GM12878 (cell line): Measurements from ENCODE around the gene ZSCAN10. TPM values are rescaled to one million over a fixed set of nuclear protein-coding genes. Genes with fewer than 3 reads are reported as not detected.

Source experiments
- ATAC-seq: fragments of 200-7000 bp; cut with Tn5 transposase; 3 replicates; pipeline ENCODE4 v1.9.1; 2020; ENCODE audit warnings: mild to moderate bottlenecking, moderate library complexity
- BruUV-seq: library from RNA; stranded (reverse); fragments of 400-500 nt; replicated peaks from 2 replicates; lab custom pipeline; 2021; lab: Mats Ljungman, UMichigan
- CTCF ChIA-PET: fragments of 300-600 bp; sonication (Branson Sonifier 250); formaldehyde crosslinking; extraction: SDS; loops from one replicate; lab custom pipeline; 2021; ENCODE audit warnings: inconsistent platforms; lab: Yijun Ruan, JAX
- POLR2A ChIA-PET: fragments of 350-600 bp; formaldehyde crosslinking; extraction: SDS; loops from one replicate; lab custom pipeline; 2021; ENCODE audit warnings: inconsistent platforms; lab: Charles Lee
- RAD21 ChIA-PET: fragments of 300-600 bp; sonication (Branson Sonifier 250); formaldehyde crosslinking; loops from one replicate; lab custom pipeline; 2023; ENCODE audit warnings: antibody characterized with exemption; ENCODE audit not compliant: unreplicated experiment; lab: Charles Lee
- SMC1A ChIA-PET: fragments of 300-600 bp; sonication (Branson Sonifier 250); formaldehyde crosslinking; loops from one replicate; lab custom pipeline; 2023; ENCODE audit not compliant: unreplicated experiment, uncharacterized antibody; lab: Charles Lee
- DNase-seq: peaks from one replicate; pipeline ENCODE4 v3.0.0-alpha.2; 2011; ENCODE audit warnings: low read depth, low spot score
- FAIRE-seq: peaks from 3 replicates; lab custom pipeline; 2011; peaks lifted over from hg19 to GRCh38; lab: Jason Lieb, UNC
- H2AFZ ChIP-seq: 2 replicates; pipeline ENCODE4 v1.6.0; 2011; ENCODE audit warnings: low read depth, low read length, control low read depth; ENCODE audit not compliant: control insufficient read depth
- H3K27ac ChIP-seq: 2 replicates; pipeline ENCODE4 v1.5.1; 2011; ENCODE audit warnings: control low read depth; ENCODE audit not compliant: control insufficient read depth, insufficient read depth
- H3K27me3 ChIP-seq, 2 experiments: replicated peaks in 1 of 2; 2 replicates each; pipeline versions ENCODE4 v1.6.0 to v1.6.1; 2011; ENCODE audit warnings: low read length in 1 of 2; ENCODE audit not compliant: control insufficient read depth in 2 of 2, insufficient read depth in 2 of 2
- H3K36me3 ChIP-seq, 2 experiments: 2 replicates each; pipeline ENCODE4 v1.5.1; 2011; ENCODE audit warnings: low read length in 1 of 2; ENCODE audit not compliant: control insufficient read depth in 2 of 2, insufficient read depth in 2 of 2
- H3K4me1 ChIP-seq: 2 replicates; pipeline ENCODE4 v1.6.1; 2011; ENCODE audit warnings: mild to moderate bottlenecking, low read length, moderate library complexity, mixed read lengths; ENCODE audit not compliant: control insufficient read depth, insufficient read depth
- H3K4me2 ChIP-seq: 2 replicates; pipeline ENCODE4 v1.6.0; 2011; ENCODE audit warnings: control low read depth; ENCODE audit not compliant: control insufficient read depth, insufficient read depth
- H3K4me3 ChIP-seq: fragments of 200-600 bp; sonication (generic); 2 replicates; pipeline ENCODE4 v1.5.1; 2016
- H3K79me2 ChIP-seq: 2 replicates; pipeline ENCODE4 v1.6.0; 2011; ENCODE audit warnings: low read length; ENCODE audit not compliant: control insufficient read depth, insufficient read depth
- H3K9ac ChIP-seq: 2 replicates; pipeline ENCODE4 v1.8.0; 2011; ENCODE audit warnings: low read length, control low read depth, mixed read lengths; ENCODE audit not compliant: control insufficient read depth, insufficient read depth
- H3K9me3 ChIP-seq: replicated peaks from 3 replicates; pipeline ENCODE4 v1.5.1; 2011; ENCODE audit warnings: mild to moderate bottlenecking, low read length; ENCODE audit not compliant: control insufficient read depth, insufficient read depth
- H4K20me1 ChIP-seq: 2 replicates; pipeline ENCODE4 v1.6.0; 2011; ENCODE audit not compliant: control insufficient read depth, insufficient read depth
- CTCF ChIP-seq, 3 experiments: IDR thresholded peaks in 2 of 3; conservative IDR thresholded peaks in 1 of 3; 2 replicates each; pipeline ENCODE4 v1.5.1; 2011; ENCODE audit warnings: low read depth in 3 of 3, low read length in 3 of 3, mild to moderate bottlenecking in 3 of 3, control low read depth in 2 of 3, moderate library complexity in 2 of 3, inconsistent platforms in 1 of 3, mixed read lengths in 1 of 3; ENCODE audit not compliant: control insufficient read depth in 2 of 3, insufficient read depth in 1 of 3; ENCODE audit errors: extremely low read depth in 1 of 3
- KDM1A ChIP-seq: fragments of 200-600 bp; sonication (generic); IDR thresholded peaks from 2 replicates; pipeline ENCODE4 v1.6.1; 2016; ENCODE audit warnings: borderline replicate concordance
- MAX ChIP-seq: IDR thresholded peaks from 2 replicates; pipeline ENCODE4 v1.6.1; 2012; ENCODE audit warnings: low read depth, low read length, improper control_type of control experiment
- MEF2B ChIP-seq: fragments of 450-650 bp; IDR thresholded peaks from 2 replicates; pipeline ENCODE4 v1.6.1; 2018; ENCODE audit warnings: mild to moderate bottlenecking, moderate library complexity; ENCODE audit not compliant: partially characterized antibody, poor library complexity, severe bottlenecking
- MXI1 ChIP-seq: fragments of 150-350 bp; IDR thresholded peaks from 2 replicates; pipeline ENCODE4 v1.6.1; 2011; ENCODE audit warnings: low read depth, mild to moderate bottlenecking, inconsistent platforms, low read length, improper control_type of control experiment
- MYB ChIP-seq: fragments of 150-350 bp; IDR thresholded peaks from 2 replicates; pipeline ENCODE4 v1.6.1; 2014; ENCODE audit warnings: mild to moderate bottlenecking, low read depth, low read length, borderline replicate concordance
- NR2C1 ChIP-seq: fragments of 450-650 bp; IDR thresholded peaks from 2 replicates; pipeline ENCODE4 v1.6.1; 2017; ENCODE audit warnings: antibody characterized with exemption, mild to moderate bottlenecking, moderate library complexity
- RUNX3 ChIP-seq: IDR thresholded peaks from 2 replicates; pipeline ENCODE4 v1.6.1; 2012; ENCODE audit warnings: low read length, inconsistent platforms
- TAF1 ChIP-seq: IDR thresholded peaks from 2 replicates; pipeline ENCODE4 v1.6.1; 2011; ENCODE audit warnings: mild to moderate bottlenecking, low read depth, low read length, borderline replicate concordance
- ZNF622 ChIP-seq: fragments of 450-650 bp; IDR thresholded peaks from 2 replicates; pipeline ENCODE4 v1.6.1; 2017; ENCODE audit warnings: mild to moderate bottlenecking, inconsistent platforms
- WGBS: methylation state at CpG from one replicate; pipeline ENCODE4 v1.1.6; 2016; ENCODE audit warnings: low lambda C conversion rate; ENCODE audit not compliant: insufficient replicate concordance, insufficient coverage; ENCODE audit errors: missing lambda C conversion rate; 5-methylcytosine and 5-hydroxymethylcytosine counted together
- in situ Hi-C: fragments of 300-500 bp; cut with MboI; formaldehyde crosslinking; loops from 9 replicates; pipeline ENCODE4 v1.14.3; 2018; ENCODE audit warnings: mixed read lengths
- intact Hi-C: fragments of 100-400 bp; cut with micrococcal nuclease; formaldehyde crosslinking; loops from one replicate; pipeline ENCODE4 v1.14.2; 2022; ENCODE audit not compliant: unreplicated experiment
- polyA plus RNA-seq, 11 experiments: library from polyadenylated mRNA; depleted of rRNA in 4 of 11; unstranded in 6 of 11; stranded (reverse) in 5 of 11; fragments of >200 nt; fragmentation: Nextera tagmentation in 4 of 11; fragmentation: Illumina TruSeq in 1 of 11; extraction: Ambion mirVana in 4 of 11; extraction: Trizol in 1 of 11; gene quantifications; 1 replicate in 1 of 11; 2 replicates in 10 of 11; pipeline versions ENCODE4 v1.2.1 to v1.2.3, GENCODE V29; 2011 to 2016; ENCODE audit warnings: inconsistent platforms in 2 of 11, missing spikeins in 2 of 11, low read depth in 1 of 11
- total RNA-seq, 4 experiments: library from RNA; depleted of rRNA in 3 of 4; stranded (reverse); fragments of >200 nt in 3 of 4; fragmentation: Illumina TruSeq in 1 of 4; extraction: Trizol in 1 of 4; gene quantifications; 2 replicates each; pipeline versions ENCODE4 v1.2.1 to v1.2.3, GENCODE V29; 2013 to 2021
- TF ChIP-seq, protein P1 (sequence below): fragments of 450-650 bp; formaldehyde crosslinking; IDR thresholded peaks from 2 replicates; pipeline ENCODE4 v1.5.0; 2022; ENCODE audit warnings: mild to moderate bottlenecking, missing genetic modification characterization

The ZSCAN10 gene
- total and polyA plus RNA-seq, 10 of the 15 experiments (the other 5 are each of a cell fraction or from before 2014, with no cell fraction given) = 0.06 to 0.33 TPM; not detected in 8

DNA sequence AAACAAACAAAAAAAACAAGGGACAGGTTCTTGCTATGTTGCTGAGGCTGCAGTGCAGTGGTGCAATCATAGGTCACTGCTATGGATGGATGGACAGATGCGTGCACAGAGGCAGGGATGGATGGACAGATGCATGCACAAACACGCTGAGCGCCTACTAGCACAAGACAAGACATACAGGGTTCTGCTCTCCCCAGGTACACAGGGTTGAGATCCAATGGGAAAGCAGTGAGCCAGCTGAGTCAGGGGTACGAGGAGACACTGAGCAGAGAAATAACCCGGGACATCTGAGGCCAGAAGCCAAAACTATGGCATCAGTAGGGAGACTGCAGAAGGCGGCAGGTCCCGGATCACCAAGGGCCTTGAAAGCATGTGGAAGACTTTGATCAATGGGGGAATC lies 27.4 kb downstream of the ZSCAN10 start:
- intact Hi-C loops = no loop called here
- no peak overlapping the region for H3K4me3 ChIP-seq
- no peaks in the 10 kb centered on the region for H3K27me3 ChIP-seq
- H3K27ac ChIP-seq = no peak overlapping the region
- POLR2A ChIA-PET = interaction anchor here (0.6 kb wide), 1 partner anchor 13 kb away, joined by 3 read pairs; no protein-coding TSS in a partner anchor
- H3K4me2 ChIP-seq = no peak overlapping the region
- no peaks in the 10 kb centered on the region; a peak in 2 of 4 replicates for H3K36me3 ChIP-seq
- no TSS peak for BruUV-seq
- in situ Hi-C loops = no loop called here
- no peak for TF ChIP-seq MXI1
- TF ChIP-seq RUNX3 = no peak
- TF ChIP-seq, all 136 proteins: peak for 0
- ChIA-PET RAD21 (no interaction called here), CTCF (no interaction called here), SMC1A (no interaction called here)
- H2AFZ ChIP-seq = no peak overlapping the region
- H3K4me1 ChIP-seq = peaks cover 43% of the 10 kb centered on the region
- ATAC-seq (no peak), DNase-seq (no peak), FAIRE-seq (no peak)
- H4K20me1 ChIP-seq = no peaks in the 10 kb centered on the region
- peaks cover 10% of the 10 kb centered on the region for H3K79me2 ChIP-seq
- no peak overlapping the region for H3K9ac ChIP-seq
- WGBS = 84% methylated on average over 7 of the region's 7 CpGs
- H3K9me3 ChIP-seq = no peaks in the 10 kb centered on the region; the same call in 2 of the 3 replicates

DNA sequence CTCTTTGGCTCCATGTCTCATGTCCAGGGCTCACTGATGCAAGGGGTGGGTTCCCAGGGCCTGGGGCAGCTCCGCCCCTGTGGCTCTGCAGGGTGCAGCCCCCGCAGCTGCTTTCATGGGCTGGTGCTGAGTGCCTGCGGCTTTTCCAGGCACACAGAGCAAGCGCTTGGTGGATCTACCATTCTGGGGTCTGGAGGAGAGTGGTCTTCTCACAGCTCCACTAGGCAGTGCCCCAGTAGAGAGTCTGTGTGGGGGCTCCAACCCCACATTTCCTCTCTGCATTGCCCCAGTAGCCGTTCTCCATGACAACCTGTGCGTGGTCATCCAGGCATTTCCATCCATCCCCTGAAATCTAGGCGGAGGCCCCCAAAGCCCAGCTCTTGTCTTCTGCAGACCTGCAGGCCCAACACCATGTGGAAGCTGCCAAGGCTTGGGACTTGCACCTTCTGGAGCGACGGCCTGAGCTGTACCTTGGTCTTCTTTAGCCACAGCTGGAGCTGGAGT lies 28.4 kb downstream of the ZSCAN10 start:
- no peaks in the 10 kb centered on the region for H4K20me1 ChIP-seq
- no peak for DNase-seq
- TF ChIP-seq NR2C1 (no peak), ZNF622 (no peak), MAX (no peak), TAF1 (no peak), MEF2B (no peak), CTCF (IDR thresholded peaks at IDR 0.05 in 2 of 3, conservative IDR thresholded peaks at IDR 0.05 in 1 of 3; ENCODE audit: control insufficient read depth in 2 of 3, extremely low read depth in 1 of 3, insufficient read depth in 1 of 3, low read depth in 3 of 3, low read length in 3 of 3) (no peak), MYB (no peak), KDM1A (no peak)
- TF ChIP-seq, protein P1, sequence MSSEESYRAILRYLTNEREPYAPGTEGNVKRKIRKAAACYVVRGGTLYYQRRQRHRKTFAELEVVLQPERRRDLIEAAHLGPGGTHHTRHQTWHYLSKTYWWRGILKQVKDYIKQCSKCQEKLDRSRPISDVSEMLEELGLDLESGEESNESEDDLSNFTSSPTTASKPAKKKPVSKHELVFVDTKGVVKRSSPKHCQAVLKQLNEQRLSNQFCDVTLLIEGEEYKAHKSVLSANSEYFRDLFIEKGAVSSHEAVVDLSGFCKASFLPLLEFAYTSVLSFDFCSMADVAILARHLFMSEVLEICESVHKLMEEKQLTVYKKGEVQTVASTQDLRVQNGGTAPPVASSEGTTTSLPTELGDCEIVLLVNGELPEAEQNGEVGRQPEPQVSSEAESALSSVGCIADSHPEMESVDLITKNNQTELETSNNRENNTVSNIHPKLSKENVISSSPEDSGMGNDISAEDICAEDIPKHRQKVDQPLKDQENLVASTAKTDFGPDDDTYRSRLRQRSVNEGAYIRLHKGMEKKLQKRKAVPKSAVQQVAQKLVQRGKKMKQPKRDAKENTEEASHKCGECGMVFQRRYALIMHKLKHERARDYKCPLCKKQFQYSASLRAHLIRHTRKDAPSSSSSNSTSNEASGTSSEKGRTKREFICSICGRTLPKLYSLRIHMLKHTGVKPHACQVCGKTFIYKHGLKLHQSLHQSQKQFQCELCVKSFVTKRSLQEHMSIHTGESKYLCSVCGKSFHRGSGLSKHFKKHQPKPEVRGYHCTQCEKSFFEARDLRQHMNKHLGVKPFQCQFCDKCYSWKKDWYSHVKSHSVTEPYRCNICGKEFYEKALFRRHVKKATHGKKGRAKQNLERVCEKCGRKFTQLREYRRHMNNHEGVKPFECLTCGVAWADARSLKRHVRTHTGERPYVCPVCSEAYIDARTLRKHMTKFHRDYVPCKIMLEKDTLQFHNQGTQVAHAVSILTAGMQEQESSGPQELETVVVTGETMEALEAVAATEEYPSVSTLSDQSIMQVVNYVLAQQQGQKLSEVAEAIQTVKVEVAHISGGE (CRISPR knock-in tag) = no peak

More for the DNA sequence above, 28.4 kb downstream of the ZSCAN10 start:
- Histone ChIP-seq H3K4me2 (no peak overlapping the region), H3K79me2 (peaks cover 20% of the 10 kb centered on the region), H2AFZ (no peak overlapping the region), H3K4me3 (no peak overlapping the region), H3K4me1 (peaks cover 35% of the 10 kb centered on the region), H3K36me3 (no peaks in the 10 kb centered on the region; a peak in 2 of 4 replicates), H3K9ac (no peak overlapping the region), H3K9me3 (no peaks in the 10 kb centered on the region), H3K27ac (no peak overlapping the region), H3K27me3 (no peaks in the 10 kb centered on the region)
- in situ Hi-C loops = no loop called here
- 94% methylated on average over 9 of the region's 9 CpGs for WGBS
- ChIA-PET CTCF (interaction anchor here (0.6 kb wide), 1 partner anchor 23 kb away, joined by 3 read pairs; no protein-coding TSS in a partner anchor), POLR2A (interaction anchor here (0.6 kb wide), 1 partner anchor 12 kb away, joined by 3 read pairs; no protein-coding TSS in a partner anchor), SMC1A (interaction anchor here (0.6 to 0.7 kb wide), 2 partner anchors 18 to 59 kb away, joined by 3 read pairs; no protein-coding TSS in a partner anchor), RAD21 (no interaction called here)
- BruUV-seq = no TSS peak
- intact Hi-C loops = no loop called here
- no peak for FAIRE-seq
- ATAC-seq = no peak
